IPS-15b (cell line): Measurements from ENCODE around the gene PCBD1.

Experiments
- H3K27me3 ChIP-seq: one replicate; pipeline ENCODE4 v1.6.1; 2013; ENCODE audit warnings: low read length; ENCODE audit not compliant: control insufficient read depth, insufficient read depth
- H3K36me3 ChIP-seq: one replicate; pipeline ENCODE4 v1.6.1; 2013; ENCODE audit warnings: low read length; ENCODE audit not compliant: control insufficient read depth, insufficient read depth
- H3K4me1 ChIP-seq: one replicate; pipeline ENCODE4 v1.6.1; 2013; ENCODE audit warnings: mild to moderate bottlenecking, low read length; ENCODE audit not compliant: control insufficient read depth, insufficient read depth
- H3K4me3 ChIP-seq: one replicate; pipeline ENCODE4 v1.5.1; 2013; ENCODE audit warnings: low read depth, low read length
- H3K9ac ChIP-seq: one replicate; pipeline ENCODE4 v1.6.1; 2013; ENCODE audit warnings: low read depth, mild to moderate bottlenecking, low read length
- H3K9me3 ChIP-seq: one replicate; pipeline ENCODE4 v1.6.1; 2013; ENCODE audit warnings: mild to moderate bottlenecking, low read length; ENCODE audit not compliant: control insufficient read depth, insufficient read depth

PCBD1 gene

DNA sequence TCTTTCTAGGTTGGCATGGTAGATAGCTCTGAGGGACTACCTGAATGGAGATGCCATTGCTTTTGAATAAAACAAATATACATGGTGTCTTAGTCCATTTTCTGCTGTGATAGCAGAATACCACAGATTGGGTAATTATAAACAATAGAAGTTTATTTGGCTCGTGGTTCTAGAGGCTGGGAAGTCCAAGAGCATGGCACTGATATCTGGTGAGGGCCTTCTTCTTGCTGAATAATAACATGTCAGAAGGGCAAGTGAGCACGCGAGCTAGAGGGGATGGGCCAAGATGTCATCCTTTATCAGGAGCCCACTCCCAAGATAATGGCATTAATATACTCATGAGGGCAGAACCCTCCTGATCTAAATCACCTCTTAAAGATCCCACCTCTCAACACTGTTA lies 50.7 kb downstream of the PCBD1 start:
- H3K9ac ChIP-seq = no peak overlapping the region
- H3K27me3 ChIP-seq = no peaks in the 10 kb centered on the region
- H3K4me1 ChIP-seq = no peaks in the 10 kb centered on the region
- no peak overlapping the region for H3K4me3 ChIP-seq
- H3K36me3 ChIP-seq = no peaks in the 10 kb centered on the region
- H3K9me3 ChIP-seq = no peaks in the 10 kb centered on the region

DNA sequence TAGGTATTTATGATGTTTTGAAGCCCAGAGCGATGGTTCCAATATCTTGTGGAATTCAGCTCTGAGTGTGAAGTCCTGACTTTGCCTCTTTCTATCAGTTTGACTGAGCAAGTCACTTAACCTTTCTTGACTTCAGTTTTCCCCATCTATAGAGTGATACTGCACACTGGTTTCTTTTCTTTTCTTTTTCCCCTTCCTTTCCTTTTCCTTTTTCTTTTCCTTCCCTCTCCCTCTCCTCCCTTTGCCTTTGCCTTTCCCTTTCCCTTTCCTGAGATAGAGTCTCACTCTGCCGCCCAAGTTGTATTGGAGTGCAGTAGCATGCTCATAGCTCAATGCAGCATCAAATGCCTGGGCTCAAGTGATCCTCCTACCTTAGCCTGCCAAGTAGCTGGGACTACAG lies 52.0 kb downstream of the PCBD1 start:
- Histone ChIP-seq H3K4me1 (no peaks in the 10 kb centered on the region), H3K9me3 (no peaks in the 10 kb centered on the region), H3K4me3 (no peak overlapping the region), H3K36me3 (no peaks in the 10 kb centered on the region), H3K27me3 (no peaks in the 10 kb centered on the region), H3K9ac (no peak overlapping the region)

DNA sequence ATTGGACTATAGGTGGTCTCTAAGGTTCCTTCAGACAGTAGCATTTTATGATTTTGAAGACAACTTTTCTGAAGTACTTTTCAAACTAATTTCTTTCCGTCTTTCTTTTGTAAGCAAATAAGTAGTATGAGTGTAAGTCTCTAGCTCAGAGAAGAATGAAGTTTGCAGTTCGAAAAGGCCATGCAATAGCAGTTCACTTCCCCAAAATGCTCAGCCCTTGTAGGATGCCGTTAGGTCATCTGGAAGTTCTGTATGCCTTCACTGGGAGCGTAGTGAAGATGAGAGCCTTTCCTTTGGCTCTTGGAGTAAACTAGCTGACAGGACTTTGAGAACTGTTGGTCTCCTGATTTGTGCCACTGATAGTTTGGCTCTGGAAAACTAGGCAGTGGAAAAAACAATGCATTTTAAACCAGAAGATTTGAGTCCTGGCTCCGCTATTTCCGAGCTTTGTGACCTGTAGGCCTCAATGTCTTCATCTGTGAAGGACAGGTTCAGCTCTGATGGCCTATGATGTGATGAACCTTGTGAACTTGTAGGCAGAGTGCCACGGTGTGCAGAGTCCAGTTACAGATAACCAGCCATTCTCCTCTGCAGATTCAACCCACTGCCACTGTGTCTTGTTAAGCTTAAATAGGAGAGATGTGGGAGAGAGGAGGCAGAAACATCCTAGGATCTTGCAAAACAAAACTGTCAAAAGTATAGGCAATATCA lies 53.8 kb downstream of the PCBD1 start:
- no peaks in the 10 kb centered on the region for H3K4me1 ChIP-seq
- no peaks in the 10 kb centered on the region for H3K36me3 ChIP-seq
- H3K9me3 ChIP-seq = no peaks in the 10 kb centered on the region
- H3K27me3 ChIP-seq = no peaks in the 10 kb centered on the region
- H3K4me3 ChIP-seq = no peak overlapping the region
- no peak overlapping the region for H3K9ac ChIP-seq

- no peak overlapping the region for H3K4me3 ChIP-seq
- H3K27me3 ChIP-seq = no peaks in the 10 kb centered on the region
- no peaks in the 10 kb centered on the region for H3K4me1 ChIP-seq
- no peaks in the 10 kb centered on the region for H3K9me3 ChIP-seq
- H3K36me3 ChIP-seq = no peaks in the 10 kb centered on the region
- no peak overlapping the region for H3K9ac ChIP-seq
These were observed 54.3 kb downstream of the PCBD1 start for GRCh38 chr10:70834021-70834420.

DNA sequence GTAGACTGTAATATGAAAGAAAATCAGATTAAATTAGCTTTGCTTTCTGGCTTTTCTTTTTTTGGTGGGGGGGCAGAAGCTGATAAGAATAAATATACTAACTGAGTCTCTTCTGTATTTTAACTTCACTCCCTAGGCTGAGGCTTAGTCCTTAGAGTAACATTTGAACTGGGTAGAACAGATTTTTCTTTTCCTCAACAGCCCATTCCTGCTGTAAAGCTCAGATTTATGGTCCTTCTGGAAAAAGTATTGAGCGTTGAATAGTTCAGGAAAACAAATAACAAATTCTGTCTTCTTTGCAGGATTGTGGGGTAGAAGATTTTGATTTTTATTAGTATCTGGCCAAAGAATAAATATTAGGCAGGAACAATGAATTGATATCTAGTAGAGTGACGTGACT lies 54.8 kb downstream of the PCBD1 start:
- H3K9me3 ChIP-seq = no peaks in the 10 kb centered on the region
- no peaks in the 10 kb centered on the region for H3K4me1 ChIP-seq
- H3K27me3 ChIP-seq = no peaks in the 10 kb centered on the region
- no peak overlapping the region for H3K4me3 ChIP-seq
- H3K9ac ChIP-seq = no peak overlapping the region
- no peaks in the 10 kb centered on the region for H3K36me3 ChIP-seq
